ENCODE results near the gene JAKMIP2.

DNA sequence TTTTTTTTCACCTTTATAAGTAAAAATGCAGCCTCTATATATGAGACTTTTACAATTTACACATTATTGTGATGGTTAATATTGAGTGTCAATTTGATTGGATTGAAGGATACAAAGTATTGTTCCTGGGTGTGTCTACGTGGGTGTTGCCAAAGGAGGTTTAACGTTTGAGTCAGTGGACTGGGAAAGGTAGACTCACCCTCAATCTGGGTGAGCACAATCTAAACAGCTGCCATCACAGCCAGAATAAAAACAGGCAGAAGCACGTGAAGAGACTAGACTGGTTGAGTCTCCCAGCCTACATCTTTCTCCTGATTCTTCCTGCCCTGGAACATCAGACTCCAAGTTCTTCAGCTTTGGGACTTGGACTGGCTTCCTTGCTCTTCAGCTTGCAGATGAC is 139.9 kb downstream of the JAKMIP2 start:
- TF ChIP-seq, protein P1, sequence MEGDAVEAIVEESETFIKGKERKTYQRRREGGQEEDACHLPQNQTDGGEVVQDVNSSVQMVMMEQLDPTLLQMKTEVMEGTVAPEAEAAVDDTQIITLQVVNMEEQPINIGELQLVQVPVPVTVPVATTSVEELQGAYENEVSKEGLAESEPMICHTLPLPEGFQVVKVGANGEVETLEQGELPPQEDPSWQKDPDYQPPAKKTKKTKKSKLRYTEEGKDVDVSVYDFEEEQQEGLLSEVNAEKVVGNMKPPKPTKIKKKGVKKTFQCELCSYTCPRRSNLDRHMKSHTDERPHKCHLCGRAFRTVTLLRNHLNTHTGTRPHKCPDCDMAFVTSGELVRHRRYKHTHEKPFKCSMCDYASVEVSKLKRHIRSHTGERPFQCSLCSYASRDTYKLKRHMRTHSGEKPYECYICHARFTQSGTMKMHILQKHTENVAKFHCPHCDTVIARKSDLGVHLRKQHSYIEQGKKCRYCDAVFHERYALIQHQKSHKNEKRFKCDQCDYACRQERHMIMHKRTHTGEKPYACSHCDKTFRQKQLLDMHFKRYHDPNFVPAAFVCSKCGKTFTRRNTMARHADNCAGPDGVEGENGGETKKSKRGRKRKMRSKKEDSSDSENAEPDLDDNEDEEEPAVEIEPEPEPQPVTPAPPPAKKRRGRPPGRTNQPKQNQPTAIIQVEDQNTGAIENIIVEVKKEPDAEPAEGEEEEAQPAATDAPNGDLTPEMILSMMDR (IDR thresholded peaks at IDR 0.05; ENCODE audit: poor library complexity): no peak
- TF ChIP-seq EZH2 (IDR thresholded peaks at IDR 0.05; ENCODE audit: borderline replicate concordance): no peak

Data from hepatocyte (in vitro differentiated cells).